GM19468 (cell line): Measurements from ENCODE around the gene KIFC3.
"Not testable (repeated sequence)": the region's sequence is repeated elsewhere in the genome, so short reads cannot be mapped to it uniquely, and the experiment has no call there.

Experiments used
- ATAC-seq: cut with Tn5 transposase; IDR thresholded peaks from one replicate; pipeline ENCODE4 v1.9.1; 2021; ENCODE audit warnings: mild to moderate bottlenecking, moderate library complexity, moderate number of reproducible peaks; ENCODE audit not compliant: unreplicated experiment; ENCODE audit errors: extremely low read depth

KIFC3 gene

DNA sequence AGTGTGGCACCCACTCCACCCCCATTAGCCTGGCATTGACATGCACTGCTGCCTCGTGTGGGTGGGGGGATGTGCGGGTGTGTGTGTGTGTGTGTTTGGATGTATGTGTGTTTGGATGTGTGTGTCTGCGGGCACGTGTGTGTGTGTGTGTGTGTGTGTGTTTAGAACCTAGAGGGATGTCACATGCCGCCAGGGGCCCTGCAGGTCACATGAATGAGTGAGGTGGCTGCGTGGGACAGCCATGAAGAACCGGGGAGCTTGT lies 57.7 kb downstream of the KIFC3 start:
- ATAC-seq, result no peak

DNA sequence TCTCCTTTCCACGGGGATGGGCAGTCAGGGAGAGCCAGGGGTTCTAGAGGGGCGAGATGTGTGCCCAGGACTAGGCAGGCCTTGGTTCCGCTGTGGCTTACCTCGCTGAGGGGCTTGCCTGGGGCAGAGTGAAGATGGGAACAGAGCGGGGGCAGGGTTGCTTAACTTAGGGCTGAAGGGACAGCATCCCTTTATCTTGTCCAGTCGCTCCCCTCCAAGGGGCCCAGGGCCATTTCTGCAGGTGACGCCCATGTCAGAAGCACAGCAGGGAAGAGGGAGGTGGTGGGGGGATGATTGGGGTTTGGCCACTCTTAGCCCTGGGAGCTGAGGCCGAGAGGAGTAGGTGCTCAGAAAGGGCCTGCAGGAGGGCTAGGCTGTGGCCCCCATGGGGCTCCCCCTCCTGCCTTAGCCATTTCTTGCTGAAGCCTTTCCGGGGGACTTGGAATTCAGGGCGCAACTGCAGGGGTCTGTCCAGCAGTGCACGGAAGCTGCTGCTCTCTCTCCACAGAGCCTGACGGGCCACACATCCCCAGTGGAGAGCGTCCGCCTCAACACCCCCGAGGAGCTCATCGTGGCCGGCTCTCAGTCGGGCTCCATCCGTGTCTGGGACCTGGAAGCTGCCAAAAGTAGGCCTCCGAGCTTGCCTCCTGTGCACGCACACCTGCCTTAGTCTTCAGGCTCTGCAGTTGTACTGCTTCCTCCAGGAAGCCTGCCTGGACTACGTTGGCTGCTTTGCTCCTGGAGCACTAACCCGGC lies 58.2 kb downstream of the KIFC3 start:
- ATAC-seq, result no peak

DNA sequence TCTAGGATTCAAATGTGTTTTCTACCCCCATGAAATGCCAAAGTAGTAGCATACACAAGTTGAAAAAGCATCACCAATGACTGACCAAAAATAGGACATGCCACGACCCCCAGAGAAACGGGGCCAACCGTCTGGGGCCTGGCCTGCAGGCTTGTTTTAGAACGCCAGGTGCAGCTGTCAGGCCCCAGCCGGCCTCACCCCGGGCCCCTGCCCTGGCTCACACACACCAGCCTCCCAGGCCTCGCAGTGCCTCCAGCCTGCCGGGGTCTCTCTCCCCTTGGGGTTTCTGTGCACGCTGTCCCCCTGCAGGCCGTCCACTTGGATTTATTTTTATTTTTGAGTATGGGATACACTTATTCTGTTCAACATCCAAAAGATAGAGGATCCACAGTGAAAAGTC lies 58.8 kb downstream of the KIFC3 start:
- ATAC-seq, result no peak

- ATAC-seq, result no peak
Observed at GRCh38 chr16:57742543-57742942, 59.7 kb downstream of the KIFC3 start.

- ATAC-seq, result no peak
Observed at GRCh38 chr16:57741660-57742191, 60.6 kb downstream of the KIFC3 start.

- ATAC-seq, result no peak
Observed at GRCh38 chr16:57740423-57741071, 61.7 kb downstream of the KIFC3 start.

DNA sequence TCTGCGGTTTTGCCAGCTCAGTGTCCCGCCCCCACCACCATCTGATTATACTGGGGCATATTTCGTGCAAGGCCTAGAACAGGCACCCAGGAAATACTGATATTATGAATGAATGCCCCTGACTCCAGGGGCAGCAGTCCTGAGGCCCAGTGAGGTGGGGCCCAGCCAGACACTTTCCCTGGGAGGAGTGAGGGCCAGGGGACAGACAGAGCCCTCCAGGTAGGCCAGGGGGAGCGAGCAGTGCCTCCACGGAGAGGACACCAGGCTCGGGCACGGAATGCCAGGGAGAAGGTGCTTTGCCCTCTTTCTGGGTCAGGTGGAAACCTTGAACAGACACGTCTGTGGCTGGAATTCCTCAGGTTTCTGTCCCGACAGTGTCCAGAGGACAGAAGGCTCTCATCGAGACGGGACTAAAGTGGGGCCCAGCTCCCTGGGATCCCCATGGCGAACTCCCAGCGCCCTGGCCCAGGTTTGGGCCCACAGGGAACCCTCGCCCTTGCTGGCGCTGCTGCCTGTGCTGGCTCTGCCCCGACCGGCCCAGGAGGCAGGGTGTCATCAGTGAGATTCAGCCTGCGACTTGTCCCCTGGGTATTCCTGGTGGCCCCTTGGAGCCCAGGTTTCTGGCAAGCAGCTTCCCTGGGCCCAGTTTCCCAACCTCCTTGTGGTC lies 62.4 kb downstream of the KIFC3 start:
- ATAC-seq, result no peak

DNA sequence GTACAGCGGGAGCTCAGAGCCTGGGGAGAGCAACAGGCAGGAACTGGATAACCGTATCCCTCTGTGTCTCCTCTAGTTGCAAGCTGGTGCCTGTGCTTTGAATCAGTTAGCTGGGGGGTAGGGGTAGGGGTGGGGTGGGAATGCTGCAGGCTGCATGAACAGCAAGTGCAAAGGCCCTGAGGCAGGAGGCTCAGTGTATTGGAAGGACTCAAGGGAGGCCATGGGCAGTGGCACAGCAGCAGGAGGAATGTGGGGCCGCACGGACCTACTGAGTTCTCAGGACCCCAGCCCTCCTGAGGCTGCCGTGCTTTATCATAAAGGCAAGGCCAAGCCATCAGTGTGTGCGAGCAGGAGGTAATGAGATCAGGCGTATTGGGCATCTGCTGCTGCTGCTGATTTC lies 63.4 kb downstream of the KIFC3 start:
- ATAC-seq, result no peak

DNA sequence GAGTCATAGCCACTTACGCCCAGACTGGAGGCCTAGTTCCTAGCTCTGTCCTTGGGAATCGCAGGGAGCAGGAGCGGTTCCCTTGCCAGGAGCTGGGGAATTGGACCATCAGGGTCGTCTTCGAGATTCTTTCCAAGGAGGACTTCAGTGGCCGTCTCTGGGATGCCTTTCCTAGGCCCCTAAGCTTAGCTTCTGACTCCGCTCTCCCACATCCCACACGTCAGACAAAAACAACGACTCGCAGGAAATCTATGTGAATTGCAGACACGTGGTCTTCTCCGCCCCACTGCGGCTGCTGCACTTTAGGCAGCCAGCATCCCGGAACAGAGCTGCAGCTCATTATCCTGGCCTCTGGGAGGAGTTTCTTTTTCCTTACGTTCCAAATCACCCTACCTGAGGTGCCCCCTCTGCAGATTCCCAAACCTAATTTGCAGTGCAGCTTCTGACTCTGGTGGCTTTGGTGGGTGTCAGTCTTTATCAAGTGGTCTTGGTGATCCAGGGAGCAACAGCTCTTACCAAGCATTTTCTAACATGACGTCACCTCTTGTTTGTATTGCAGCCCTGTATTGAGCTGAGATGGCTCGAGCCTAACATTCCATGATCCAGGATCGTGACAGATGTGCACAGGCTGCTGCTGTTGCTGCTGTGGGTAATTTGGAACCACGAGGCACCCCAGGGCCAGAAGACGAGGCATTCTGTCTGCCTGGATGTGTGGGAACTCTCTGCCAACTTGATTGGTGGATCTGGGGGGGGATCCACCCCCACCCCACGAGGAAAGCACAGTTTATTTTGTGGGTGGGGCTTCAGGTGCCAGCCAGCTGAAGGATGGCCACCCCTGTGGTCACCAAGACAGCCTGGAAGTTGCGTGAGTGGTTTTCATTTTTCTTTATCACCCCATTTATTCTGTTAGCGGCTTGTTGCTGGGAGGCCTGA lies 65.6 kb downstream of the KIFC3 start:
- no peak for ATAC-seq

GRCh38 chr16:57735755-57736418 lies 66.4 kb downstream of the KIFC3 start, which contains the start of gene KATNB1:
TSS of gene KATNB1 (plus strand) at chr16:57735770. CDS start at chr16:57737244, 1,474 bp downstream.
- ATAC-seq, result peak; percentile 6

- ATAC-seq, result peak; percentile 77
Observed at GRCh38 chr16:57734925-57735754, 67.2 kb downstream of the KIFC3 start.

DNA sequence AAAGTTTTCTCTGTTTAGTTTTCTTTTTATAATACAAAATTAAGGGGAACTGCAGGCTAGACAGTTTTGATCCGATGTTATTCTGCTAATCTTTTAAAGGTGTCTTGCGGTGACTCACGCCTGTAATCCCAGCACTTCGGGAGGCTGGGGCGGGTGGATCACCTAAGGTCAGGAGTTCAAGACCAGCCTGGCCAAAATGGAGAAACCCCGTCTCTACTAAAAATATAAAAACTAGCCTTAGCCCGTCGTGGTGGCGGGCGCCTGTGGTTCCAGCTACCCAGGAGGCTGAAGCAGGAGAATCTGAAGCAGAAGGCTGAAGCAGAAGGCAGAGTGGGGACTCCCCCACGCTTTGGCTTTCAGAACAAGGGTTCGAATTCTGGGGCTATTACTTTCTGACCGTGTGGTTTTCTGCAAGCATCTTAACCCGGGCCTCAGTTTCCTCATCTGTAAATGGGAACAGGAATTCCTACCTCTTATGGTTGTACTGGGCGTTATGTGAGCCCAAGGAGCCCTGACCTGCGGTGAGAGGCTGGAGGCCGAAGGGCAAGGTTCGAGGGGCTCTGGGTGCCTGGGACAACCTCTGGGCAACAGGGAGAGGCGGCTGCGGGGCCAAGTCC lies 67.9 kb downstream of the KIFC3 start:
- no peak for ATAC-seq

GRCh38 chr16:57732714-57733113 lies 69.6 kb downstream of the KIFC3 start:
- ATAC-seq, result no peak

- no peak for ATAC-seq
Observed at GRCh38 chr16:57732037-57732436, 70.3 kb downstream of the KIFC3 start.

DNA sequence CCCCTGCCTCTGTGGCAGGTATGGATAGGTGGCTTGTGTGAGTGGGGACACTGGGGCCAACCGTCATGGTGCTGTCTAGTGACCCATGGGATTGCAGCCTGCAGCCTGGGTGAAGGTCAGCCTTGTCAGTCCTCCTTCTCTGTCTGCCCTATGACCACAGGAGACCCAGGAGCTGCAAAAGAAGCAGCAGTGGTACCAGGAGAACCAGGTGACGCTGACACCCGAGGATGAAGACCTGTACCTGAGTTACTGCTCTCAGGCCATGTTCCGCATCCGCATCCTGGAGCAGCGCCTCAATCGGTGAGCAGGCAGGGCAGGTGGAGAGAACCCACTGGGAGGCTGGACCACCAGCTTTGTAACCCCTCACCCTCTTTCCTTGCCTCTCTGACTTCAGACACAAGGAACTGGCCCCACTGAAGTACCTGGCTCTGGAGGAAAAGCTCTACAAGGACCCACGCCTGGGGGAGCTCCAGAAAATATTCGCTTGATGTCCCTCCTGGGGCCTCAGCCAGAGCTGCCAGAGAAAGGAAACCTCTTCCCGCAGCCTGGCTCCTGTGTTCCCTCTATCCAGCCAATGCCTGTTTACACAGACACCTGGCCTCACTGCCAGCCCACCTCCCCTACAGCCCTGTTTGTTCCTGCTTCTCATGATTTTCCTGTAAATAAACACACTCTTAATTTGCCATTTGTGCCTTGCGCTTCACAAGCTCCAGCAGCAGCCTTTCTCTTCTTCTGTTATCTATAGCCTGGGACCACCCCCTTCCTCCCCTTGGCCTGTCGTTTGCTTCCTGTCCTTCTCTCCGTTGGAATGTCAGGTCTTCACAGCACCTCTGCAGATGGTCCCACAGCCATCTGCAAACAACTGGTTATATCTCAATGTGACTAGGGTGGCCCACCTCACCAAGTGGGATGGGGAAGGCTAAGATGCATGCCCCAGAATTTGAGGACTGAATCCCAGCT lies 71.2 kb downstream of the KIFC3 start:
- ATAC-seq, result no peak

DNA sequence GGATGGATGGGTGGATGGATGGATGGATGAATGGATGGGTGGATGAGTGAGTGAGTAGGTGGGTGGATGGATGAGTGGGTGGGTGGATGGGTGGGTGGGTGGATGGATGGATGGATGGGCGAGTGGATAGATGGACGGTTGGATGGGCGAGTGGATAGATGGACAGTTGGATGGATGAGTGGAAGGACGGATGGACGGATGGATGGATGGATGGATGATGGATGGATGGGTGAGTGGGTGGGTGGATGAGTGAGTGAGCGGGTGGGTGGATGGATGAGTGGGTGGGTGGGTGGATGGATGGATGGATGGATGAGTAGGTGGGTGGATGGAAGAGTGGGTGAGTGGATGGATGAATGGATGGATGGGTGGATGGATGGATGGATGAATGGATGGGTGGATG lies 72.4 kb downstream of the KIFC3 start:
- not testable (repeated sequence) for ATAC-seq

DNA sequence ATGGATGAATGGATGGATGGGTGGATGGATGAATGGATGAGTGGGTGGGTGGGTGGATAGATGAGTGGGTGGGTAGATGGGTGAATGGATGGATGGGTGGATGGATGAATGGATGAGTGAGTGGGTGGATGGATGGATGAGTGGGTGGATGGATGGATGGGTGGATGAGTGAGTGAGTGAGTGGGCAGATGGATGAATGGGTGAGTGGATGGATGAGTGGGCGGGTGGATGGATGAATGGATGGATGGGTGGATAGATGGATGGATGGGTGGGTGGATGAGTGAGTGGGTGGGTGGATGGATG lies 73.2 kb downstream of the KIFC3 start:
- no peak for ATAC-seq
